Mammary epithelial cell (primary cell): ENCODE results near the gene FBXL16.

Source experiments
- CTCF ChIP-seq, 2 donors: IDR thresholded peaks in 1 of 2; conservative IDR thresholded peaks in 1 of 2; 2 replicates each; pipeline ENCODE4 v1.5.1; 2011 to 2012; ENCODE audit warnings: inconsistent platforms in 2 of 2, low read length in 2 of 2, mild to moderate bottlenecking in 2 of 2, control low read depth in 1 of 2, low read depth in 1 of 2; ENCODE audit not compliant: insufficient read depth in 1 of 2; ENCODE audit errors: extremely low read depth in 1 of 2
- EZH2 ChIP-seq: IDR thresholded peaks from 2 replicates; pipeline ENCODE4 v1.6.1; 2012; ENCODE audit warnings: low read length, inconsistent platforms, borderline replicate concordance

- TF ChIP-seq CTCF (conservative IDR thresholded peaks at IDR 0.05 in 1 of 2, IDR thresholded peaks at IDR 0.05 in 1 of 2; ENCODE audit: extremely low read depth in 1 of 2, insufficient read depth in 1 of 2, low read depth in 1 of 2, low read length in 2 of 2), result no peak
- TF ChIP-seq EZH2, result no peak
These were observed 27.3 kb upstream of the FBXL16 start for GRCh38 chr16:732936-733335.
